GM18868 (cell line): ENCODE results near the gene SIX1.

Experiments
- ATAC-seq: cut with Tn5 transposase; IDR thresholded peaks from one replicate; pipeline ENCODE4 v1.9.1; 2021; ENCODE audit warnings: mild to moderate bottlenecking, moderate library complexity; ENCODE audit not compliant: unreplicated experiment

Gene SIX1

GRCh38 chr14:60655898-60656685 lies 6.8 kb upstream of the SIX1 start:
- no peak for ATAC-seq

- ATAC-seq, result no peak
These were observed 6.0 kb upstream of the SIX1 start for GRCh38 chr14:60655119-60655897.

GRCh38 chr14:60654334-60654821 lies 5.1 kb upstream of the SIX1 start:
- ATAC-seq, result no peak

GRCh38 chr14:60653701-60654161 lies 4.5 kb upstream of the SIX1 start:
- no peak for ATAC-seq

GRCh38 chr14:60652674-60653651 lies 3.7 kb upstream of the SIX1 start:
- no peak for ATAC-seq

- ATAC-seq, result no peak
These were observed 2.8 kb upstream of the SIX1 start for GRCh38 chr14:60651796-60652673.

- ATAC-seq, result no peak
These were observed 2.0 kb upstream of the SIX1 start for GRCh38 chr14:60651086-60651795.

GRCh38 chr14:60650373-60650961 lies 1.2 kb upstream of the SIX1 start:
- no peak for ATAC-seq

GRCh38 chr14:60649875-60650372 lies 647 bp upstream of the SIX1 start:
- ATAC-seq, result no peak

- no peak for ATAC-seq
These were observed 886 bp downstream of the SIX1 start for GRCh38 chr14:60648249-60648933.

GRCh38 chr14:60647837-60648248 lies 1.4 kb downstream of the SIX1 start:
- ATAC-seq, result no peak

- no peak for ATAC-seq
These were observed 2.0 kb downstream of the SIX1 start for GRCh38 chr14:60647081-60647836.

GRCh38 chr14:60646226-60646818 lies 3.0 kb downstream of the SIX1 start:
- no peak for ATAC-seq

GRCh38 chr14:60645126-60645741 lies 4.0 kb downstream of the SIX1 start:
- ATAC-seq, result peak; percentile 41

GRCh38 chr14:60644666-60645065 lies 4.6 kb downstream of the SIX1 start:
- no peak for ATAC-seq
